Measurements from ENCODE around the gene CST5.
"Not testable (repeated sequence)": the region's sequence is repeated elsewhere in the genome, so short reads cannot be mapped to it uniquely, and the experiment has no call there.

Gene CST5

DNA sequence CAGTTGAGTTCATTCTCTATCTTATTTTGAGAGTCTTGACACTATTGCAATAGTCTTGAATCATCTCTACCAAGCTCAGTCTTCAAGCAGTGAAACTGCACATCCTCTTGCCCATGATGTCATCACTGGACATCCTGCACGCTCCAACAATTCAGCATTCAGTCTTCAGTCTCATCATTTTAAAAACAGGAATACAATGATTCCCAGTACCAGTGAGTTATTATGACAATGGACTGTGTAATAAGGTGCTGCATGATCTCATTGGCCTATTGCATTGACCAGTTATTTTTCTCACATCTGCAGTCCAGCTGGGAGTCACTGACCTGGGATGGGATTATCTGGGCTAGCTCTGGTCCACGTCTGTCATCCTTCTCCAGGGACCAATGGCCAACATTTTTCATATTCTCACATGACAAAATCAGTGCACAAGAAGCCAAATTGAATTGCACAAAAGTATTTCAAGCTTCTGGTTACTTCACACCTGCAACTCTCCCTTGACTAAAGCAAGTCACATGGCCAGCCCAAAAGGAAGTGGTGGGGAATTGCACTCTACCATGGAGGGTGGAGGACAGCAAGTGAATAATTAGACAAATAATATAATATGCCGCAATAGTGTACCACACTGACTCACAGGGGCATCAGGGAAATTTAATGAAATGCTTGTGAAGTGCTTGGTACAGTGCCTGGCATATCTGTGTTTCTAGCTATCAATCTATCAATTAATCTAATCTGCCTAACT is 46.6 kb downstream of the CST5 start:
- no peak for DNase-seq

DNA sequence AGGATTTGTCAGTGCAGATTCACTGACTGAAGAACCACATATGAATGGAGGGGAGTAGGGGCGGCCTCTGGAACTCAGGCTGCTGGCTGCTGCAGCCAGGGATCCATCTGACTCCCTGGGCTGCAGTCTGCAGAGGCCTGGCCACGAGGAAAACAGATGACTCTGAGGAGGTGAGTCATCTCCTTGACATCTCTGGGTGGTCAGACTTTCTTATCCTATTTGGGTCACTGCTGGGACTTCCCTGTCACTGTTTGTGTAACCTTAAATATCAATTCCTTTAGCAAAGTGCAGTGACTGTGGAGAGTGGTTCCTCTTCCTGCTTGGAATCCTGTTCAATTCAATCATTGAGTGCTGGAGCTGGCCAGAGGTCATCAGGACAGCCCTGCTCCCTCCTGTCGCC is 47.6 kb downstream of the CST5 start:
- not testable (repeated sequence) for DNase-seq

DNA sequence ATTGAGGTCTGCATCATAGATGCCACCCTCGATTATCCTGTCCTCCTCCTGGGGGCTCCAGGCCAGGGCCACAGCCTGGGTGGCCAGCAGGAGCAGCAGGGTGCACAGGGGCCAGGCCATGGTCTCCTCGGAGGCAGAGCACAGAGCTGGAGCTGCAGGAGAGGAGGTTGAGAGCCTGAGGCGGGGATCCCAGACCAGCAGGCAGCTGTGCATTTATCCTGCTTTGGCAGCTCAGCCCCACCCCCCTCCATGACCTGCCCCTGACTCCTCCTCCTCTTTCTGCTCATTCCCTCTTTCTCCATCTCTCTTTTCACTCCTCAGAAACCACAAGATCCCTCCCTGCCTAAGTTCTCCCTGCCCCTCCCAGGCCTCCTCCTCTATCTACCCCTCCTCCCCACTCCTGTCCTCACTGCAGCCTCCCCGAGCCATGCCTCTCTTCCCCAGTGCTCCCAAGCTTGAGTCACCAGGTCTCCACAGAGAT is 53.0 kb downstream of the CST5 start, which contains the start of gene CST2:
TSS of gene CST2 (minus strand) at position 189 of the 481 bp plus-strand sequence. CDS start at position 120, 69 bp downstream.
- peak; percentile 9 for DNase-seq

Measured in NCI-H345 (cell line).